SHP77 (cell line): Measurements from ENCODE around the gene ITSN1.
"Not testable (repeated sequence)": the region's sequence is repeated elsewhere in the genome, so short reads cannot be mapped to it uniquely, and the experiment has no call there.

Experiments
- DNase-seq, 2 experiments: peaks; one replicate each; lab custom pipeline; 2025; lab: John Stamatoyannopoulos, UW

The ITSN1 gene

DNA sequence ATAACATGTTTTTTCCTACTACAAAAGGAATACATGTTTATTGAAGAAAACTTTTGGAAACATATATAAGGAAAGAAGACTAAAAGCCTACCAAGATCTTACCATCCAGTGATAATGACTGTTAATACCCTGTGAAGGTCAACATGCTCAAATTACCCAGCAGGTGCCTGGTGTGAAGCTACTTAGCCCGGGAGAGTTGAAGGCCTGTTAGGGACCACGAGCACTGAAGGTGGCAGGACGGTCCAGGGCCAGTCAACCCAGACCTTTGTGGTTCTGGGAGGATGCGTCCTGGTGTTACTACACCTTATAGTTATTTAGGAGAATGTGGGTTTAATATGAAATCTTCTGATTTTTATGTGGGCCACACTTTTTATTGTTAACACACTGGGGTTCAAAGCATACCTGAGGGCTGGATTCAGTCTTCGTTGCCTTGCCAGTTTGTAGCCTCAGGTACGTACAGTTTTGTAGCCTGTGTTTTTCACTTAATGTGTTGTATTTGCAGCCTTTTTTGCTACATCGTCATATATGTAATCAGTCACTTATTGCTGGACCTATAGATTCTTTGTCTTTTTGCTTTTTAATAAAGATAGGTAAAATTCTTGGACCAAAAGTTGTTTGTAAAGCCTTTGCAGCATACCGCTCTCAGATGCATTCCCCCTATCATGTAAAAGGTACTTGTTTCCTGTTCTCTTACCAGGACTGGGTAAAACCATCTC lies 9.8 kb downstream of the ITSN1 start:
- DNase-seq: peak; percentile 30 to 37

DNA sequence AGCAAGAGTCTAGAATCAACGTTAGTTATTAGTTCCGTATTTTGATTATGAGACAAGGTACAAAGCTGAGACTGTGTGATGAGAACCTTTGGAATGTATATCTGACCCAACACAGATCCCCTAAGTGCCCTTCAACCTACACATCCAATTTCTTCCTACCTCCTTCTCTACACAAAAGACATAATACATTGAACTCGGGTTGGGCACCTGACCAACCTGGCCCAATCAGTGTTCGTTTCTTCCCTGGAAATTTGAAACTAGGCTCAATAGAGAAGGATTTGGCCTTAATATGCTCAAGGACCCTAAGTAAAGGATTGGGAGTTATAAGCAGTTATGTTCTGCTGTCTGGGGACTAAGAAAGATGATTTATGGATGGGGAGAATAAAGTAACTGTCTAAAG lies 12.1 kb downstream of the ITSN1 start:
- no peak for DNase-seq

DNA sequence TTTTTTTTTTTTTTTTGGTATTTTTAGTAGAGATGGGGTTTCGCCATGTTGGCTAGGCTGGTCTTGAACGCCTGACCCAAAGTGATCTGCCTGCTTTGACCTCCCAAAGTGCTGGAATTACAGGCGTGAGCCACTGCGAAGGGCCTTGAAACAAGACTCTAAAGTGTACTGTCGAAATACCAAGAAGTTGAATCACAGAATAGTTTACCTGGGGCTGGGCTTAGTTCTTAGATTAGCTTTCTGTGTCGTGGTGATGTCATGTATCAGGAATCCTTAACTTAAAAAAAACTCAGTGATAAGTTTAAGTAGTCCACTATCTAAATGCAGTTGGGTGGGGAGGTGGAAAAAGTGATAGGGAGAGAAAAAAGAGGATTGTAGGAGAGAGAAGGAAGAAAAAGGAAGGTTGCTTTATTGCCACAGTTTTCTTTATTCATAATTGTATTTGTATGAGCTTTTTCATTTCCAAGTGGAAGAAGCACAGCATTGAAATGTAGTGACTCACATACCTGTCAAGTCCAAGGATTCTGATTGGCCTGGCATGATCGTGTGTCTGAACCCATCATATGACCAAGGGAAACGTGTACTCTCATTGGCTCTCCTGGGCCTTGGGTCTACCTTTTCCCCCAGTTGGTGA lies 13.4 kb downstream of the ITSN1 start:
- no peak for DNase-seq

DNA sequence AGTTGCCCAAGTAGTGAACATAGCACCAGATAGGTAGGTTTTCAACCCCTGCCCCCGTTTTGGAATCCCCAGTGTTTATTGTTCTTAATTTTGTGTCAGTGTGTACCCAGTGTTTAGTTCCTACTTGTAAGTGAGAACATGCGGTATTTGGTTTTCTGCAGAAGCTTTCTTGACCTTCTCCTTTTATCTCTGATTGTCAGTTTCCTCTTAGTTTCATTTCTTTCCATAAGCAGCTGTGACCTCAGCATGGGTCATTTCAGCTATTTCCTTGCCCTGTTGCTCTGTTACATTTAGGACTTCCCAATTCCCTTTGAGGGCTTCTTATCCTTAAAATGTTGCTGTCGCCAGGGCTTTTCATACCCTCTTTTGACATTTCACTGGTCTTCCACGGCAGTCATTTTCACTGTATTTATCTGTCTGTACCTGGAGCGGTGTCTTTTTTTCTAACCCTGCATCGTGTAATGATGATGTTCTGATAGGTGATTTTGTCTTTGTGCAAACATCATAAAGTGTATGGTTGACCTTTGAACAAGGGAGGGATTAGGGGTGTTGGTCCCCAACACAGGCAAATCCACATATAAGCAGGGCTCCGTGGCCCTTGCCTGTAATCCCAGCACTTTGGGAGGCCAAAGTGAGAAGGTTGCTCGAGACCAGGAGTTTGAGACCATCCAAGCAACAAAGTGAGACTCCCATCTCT lies 15.0 kb downstream of the ITSN1 start:
- DNase-seq: no peak

DNA sequence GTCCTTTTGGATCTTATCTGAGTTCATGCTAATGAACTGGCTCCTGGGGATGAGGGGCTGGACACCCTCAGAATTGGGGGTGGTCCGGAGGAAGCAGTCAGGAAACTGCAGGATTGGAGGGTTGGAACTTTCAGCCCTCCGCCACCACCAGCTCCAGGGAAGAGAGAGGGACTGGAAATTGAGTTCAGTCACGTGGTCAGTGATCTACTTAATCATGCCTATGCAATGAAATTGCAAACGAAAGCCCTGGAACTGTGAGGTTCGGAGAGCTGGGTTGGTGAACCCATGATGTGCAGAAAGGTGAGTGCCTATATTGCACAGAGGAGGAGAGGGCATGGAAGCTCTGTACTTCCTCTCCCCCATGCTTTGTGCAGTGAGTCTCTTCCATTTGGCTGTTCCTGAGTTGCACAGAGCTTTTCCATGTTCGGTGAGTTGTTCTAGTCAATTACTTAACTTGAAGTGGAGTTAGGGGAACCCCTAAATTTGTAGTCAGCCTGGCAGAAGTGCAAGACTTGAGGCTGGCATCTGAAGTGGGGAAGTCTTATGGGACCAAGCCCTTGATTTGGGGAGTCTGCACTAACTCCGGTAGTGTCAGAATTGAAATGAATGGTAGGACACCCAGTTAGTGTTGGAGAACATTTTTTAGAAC lies 16.7 kb downstream of the ITSN1 start:
- no peak for DNase-seq

DNA sequence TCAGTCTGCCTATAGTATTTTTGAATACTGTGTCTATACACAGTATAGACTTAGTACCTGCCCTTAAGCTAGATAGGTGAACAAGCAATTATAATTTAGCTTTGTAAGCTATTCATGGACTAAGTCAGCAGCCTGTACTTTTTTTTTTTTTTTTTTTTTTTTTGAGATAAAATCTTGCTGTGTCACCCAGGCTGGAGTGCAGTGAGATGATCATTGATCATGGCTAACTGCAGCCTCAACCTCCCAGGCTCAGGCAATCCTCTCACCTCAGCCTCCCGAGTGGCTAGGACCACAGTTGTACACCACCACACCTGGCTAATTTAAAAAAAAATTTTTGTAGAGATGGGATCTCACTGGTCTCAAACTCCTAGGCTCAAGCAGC lies 17.3 kb downstream of the ITSN1 start:
- DNase-seq: no peak

DNA sequence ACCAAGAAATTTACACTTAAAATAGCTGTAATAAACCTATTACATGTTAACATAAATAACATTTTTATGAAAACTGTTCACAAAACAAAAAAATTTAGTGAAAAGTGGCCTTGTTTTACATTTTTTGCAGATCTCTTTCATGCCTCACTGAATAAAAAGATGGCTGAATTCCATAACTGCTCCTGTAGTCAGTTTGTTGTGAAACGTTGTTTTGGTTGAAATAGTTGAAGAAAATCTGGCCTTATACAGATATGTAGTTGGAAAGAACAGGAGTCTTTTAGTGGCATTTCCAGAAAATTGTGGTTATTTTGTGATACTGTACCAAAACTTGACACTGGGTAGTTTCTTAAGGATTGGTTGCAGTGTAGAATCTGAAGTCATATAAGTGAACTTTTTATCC lies 18.1 kb downstream of the ITSN1 start:
- DNase-seq: no peak

DNA sequence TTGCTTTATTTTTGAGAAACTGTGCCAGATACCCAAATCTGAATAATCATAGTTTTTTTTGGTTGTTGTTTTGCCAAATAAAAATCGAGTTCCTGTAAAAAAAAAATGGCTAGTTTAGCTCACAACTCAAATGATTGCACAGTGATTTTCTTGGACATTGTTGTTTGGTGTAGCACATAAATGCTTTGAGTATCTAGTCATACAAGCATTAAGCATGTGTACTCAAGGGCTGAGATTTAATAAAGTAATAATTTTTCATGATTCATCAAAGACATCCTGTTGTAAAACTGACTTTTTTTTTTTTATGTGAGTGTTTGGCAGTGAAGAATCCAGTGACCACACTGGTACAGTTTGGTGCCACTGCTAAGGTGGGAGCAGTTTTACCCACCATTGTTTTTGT lies 18.8 kb downstream of the ITSN1 start:
- DNase-seq: no peak

DNA sequence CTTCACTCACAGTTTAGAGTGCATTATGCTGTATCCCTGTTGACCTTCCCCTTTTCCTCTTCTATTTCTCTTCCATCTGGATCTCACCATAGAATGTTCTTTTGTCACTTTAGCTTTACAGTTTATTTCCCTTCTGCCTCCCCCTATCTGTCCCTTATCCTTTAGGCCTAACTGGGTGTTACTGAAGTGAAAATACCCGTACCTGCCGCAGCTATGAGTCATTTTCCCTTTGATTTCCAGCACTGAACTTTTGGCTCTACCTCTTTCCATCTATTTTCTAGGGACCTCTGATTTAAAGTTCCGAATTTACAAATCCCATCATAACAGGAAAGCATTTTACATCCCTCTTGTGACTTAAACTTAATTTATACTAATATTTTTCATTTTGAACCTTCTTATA lies 19.7 kb downstream of the ITSN1 start:
- DNase-seq: no peak

DNA sequence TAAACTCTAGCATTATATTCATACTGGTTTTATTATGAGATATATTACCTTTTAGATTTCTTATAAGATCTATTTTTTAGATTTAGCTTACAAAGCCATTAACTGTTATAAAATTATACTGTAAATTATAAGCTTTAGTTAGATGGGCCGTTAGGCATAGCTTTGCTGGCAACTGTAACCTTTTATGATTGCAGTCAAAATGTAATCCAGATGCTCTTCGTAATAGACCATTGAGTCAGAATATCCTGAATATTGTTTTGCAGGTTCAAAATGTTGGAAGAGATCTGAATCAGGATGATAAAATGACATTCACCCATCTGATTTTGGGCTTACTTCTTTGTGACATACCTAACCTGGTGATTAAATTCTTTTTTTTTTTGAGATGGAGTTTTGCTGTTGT lies 20.9 kb downstream of the ITSN1 start:
- no peak for DNase-seq

DNA sequence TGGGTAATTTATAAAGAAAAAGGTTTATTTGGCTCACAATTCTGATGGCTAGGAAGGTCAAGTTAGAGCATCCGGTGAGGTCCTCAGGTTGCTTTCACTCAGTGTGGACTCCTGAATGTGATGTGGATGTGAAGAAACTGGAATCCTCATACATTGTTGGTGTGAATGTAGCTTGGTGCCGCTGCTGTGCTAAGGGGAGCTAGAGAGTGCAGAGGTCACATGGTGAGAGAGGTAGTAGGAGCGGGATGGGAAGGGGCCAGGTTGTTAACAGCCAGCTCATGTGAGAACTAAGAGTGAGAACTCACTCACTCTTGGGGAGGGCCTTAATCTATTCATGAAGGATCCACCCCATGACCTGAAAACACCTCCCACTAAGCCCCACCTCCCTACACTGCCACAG lies 21.8 kb downstream of the ITSN1 start:
- no peak for DNase-seq

DNA sequence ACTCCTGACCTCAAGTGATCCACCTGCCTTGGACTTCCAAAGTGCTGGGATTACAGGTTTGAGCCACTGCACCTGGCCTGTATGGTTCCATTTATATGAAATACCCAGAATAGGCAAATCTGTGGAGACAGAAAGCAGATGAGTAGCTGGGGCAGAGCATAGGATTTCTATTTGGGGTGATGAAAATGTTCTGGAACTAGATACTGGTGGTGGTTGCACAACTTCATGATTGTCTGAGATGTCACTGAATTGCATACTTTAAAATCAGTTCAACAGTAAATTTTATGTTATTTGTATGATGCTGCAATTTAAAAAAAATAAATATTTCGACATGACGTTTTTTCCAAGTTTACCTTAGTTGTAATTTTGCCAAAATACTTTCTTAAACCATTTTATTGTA lies 23.9 kb downstream of the ITSN1 start:
- DNase-seq: no peak

DNA sequence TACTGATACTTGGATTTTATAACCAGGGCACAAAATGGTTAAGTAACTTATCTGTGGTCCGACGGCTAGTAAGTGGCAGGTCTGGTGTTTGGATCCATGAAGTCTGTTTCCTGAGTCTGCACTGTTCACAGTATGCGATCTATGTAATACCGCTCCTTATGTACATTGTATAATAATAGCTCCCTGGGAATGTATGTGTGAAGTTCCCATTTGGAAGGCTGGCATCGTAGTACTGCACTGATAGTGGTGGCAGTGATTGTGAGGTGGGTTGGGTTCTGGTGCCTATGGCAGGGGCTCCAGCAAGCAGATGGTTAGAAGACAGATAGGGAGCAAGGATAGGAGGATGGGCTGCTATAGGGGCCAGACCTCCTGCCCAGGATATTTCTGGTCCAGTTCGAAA lies 25.3 kb downstream of the ITSN1 start:
- no peak for DNase-seq

DNA sequence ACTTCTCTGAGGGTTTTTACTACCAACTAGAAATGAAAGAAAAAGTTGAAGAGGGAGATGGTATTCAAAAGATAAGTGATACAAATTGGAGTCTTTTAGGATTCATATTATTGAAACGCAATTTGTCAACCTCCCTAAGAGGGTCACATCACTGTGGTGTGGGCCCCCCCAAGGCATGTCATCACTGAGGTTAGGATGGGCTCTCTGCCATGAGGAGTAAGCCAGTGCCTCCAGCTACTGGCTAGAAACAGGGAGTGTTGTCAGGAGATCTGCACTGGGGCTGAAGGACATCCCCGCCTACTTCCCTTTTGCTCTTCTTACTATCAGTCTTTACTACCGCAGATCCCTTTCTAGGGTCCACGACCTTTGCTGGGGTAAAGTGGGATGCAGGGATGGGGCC lies 25.9 kb downstream of the ITSN1 start:
- DNase-seq: no peak

DNA sequence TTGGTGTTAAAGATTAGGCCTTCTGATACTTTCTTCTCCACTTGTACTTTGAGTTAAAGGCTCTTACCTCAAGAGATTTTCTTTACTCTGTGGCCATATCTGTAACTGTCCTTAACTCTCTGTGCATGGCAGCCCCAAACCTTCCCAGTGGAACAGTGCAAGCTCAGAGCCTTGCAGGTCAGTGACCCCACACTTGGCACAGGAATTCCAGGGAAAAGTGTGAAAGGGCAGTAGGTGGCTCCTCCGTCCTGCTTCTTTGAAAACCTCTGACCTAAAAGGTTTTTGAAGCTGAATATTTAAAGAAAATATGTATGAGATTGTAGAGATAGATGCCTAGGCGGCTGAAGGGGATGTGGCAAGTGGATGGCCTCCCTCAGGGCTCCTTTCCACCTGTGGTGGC lies 26.3 kb downstream of the ITSN1 start:
- DNase-seq: no peak

DNA sequence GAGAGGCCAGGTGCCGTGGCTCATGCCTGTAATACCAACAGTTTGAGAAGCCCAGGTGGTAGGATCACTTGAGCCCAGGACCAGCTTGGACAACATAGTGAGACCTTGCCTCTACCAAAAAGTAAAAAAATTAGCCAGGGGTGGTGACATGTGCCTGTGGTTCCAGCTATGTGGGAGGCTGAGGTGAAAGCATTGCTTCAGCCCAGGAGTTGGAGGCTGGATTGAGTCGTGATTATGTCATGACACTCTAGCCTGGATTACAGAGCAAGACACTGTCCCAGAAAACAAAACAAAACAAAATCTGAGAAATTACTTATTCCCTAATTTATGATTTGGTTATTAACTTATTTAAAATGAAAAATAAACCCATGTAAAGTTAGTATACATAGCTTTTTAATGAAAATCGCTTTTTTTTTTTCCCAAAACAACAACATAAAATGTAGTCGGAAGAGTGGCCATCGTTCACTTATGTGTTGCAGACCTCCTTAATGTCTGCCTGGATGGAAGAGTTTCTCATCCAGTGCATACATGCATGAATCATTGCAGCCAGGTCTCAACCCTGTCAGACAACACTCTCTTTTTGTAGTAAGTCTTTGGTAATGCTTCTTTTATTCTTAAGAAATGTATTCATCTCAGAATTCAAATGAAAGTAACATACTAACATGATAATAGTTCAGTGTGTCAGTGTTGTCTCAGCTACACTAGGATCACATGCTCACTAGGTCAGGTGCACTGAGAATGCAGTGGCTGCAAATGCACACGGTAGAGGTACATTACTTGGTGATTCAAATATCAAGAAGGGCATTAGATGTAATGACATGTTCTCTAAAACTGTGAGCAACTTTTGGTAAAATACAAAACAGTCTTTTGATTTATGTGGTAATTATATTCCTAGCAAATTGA lies 28.0 kb downstream of the ITSN1 start:
- DNase-seq: no peak

DNA sequence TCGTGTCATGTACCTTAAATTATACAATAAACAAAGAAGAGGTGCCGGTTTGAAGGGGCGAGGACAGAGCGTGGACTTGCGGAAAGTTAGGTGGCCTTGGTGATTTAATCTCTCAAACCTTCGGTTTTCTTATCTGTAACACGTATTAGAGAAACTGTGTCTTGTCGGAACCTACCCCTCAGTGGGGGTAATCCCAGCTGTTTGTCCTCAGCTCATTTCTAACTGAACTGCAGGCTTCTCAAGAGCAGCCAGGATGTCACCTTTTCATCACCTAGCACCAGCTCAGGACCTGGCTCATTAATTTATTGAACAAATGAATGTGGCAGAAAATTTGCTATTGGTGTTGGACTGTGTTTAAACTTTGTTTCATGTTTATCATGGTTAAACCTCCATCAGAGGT lies 31.2 kb downstream of the ITSN1 start:
- no peak for DNase-seq

DNA sequence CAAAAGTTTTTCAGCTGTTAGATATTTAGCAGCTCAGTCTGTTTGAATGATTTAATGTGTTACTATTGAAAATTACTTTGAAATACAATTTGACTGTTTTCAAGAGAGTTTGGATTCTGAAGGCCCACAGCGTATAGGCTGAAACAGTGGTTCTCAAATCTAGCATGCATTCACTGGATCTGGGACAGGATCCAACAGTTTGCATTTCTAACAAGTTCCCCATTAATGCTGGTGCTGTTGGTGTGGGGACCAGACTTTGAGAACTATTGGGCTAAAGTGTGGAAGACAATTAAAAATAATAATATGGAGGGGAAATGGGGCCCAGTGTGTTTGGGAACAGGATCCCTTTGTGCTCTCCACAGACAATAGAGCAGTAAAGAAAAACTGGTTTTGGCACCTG lies 31.9 kb downstream of the ITSN1 start:
- DNase-seq: no peak

DNA sequence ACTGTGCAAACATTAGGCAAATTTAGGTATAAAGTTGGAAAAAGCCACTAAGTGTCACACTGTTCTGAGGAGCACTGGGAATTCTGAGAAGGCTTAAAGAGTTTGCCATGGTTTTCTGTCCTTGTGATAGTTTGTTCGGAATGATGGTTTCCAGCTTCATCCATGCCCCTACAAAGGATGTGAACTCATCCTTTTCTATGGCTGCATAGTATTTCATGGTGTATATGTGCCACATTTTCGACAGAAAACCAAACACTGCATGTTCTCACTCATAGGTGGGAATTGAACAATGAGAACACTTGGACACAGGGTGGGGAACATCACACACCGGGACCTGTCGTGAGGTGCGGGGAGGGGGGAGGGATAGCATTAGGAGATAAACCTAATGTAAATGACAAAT lies 34.4 kb downstream of the ITSN1 start:
- not testable (repeated sequence) for DNase-seq

DNA sequence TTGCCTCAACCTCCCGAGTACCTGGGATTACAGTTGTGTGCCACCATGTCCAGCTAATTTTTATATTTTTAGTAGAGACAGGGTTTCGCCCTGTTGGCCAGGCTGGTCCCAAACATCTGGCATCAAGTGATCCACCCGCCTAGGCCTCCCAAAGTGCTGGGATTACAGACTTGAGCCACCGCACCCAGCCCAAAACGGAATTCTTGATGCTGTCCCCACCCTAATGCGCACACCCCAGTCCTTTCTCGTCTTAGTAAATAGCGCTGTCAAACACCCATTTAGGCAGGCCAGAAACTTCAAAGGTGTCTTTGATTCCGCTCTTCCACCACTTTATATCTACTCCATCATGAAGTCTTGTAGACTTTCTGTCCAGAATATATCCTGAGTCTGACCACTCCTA lies 35.1 kb downstream of the ITSN1 start:
- DNase-seq: no peak

DNA sequence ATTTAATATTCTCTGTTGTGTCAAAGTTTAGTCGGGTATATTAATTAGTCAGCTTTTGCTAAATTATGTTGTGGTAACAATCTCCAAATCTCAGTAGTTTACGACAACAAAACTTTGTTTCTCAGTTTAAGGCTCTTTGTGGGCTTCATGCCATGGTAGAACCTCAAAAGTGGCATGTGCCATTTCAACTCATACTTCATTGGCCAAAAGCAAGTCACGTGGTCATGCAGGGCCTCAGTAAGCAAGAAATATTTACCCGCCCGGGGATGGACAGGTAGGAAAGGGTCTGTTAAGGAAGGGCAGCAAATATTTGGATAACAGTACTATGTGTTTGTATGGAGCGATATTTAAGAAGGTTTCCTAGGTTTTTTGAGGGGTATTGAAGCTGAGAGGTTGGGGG lies 38.6 kb downstream of the ITSN1 start:
- no peak for DNase-seq
